Measurements from ENCODE around the gene GRHPR. TPM values are rescaled to one million over a fixed set of nuclear protein-coding genes. Genes with fewer than 3 reads are reported as not detected.

GRHPR gene
- total and polyA plus RNA-seq, 2 experiments from 2014 or later = 252 to 376 TPM

DNA sequence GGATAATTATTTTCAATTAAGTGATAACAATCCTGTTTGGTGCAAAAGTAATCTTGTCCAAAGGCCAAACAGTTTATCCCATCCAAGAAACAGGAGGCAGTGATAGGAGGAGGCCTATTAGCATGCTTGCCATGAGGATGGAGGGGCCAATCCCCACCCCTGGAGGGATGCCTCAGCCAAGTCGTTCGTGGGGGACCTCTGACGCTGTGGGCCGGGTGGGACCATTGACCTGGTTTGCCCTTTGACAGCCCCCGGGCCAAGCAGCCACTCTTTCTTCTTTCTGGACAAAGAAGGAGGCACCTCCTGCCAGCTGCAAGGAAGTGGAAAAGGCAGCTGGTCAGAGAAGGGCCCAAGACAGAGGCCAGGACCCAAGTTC is 39.5 kb upstream of the GRHPR start:
- no peaks in the 10 kb centered on the region for H3K4me1 ChIP-seq (ENCODE audit: low read depth)
- TF ChIP-seq, protein P1, sequence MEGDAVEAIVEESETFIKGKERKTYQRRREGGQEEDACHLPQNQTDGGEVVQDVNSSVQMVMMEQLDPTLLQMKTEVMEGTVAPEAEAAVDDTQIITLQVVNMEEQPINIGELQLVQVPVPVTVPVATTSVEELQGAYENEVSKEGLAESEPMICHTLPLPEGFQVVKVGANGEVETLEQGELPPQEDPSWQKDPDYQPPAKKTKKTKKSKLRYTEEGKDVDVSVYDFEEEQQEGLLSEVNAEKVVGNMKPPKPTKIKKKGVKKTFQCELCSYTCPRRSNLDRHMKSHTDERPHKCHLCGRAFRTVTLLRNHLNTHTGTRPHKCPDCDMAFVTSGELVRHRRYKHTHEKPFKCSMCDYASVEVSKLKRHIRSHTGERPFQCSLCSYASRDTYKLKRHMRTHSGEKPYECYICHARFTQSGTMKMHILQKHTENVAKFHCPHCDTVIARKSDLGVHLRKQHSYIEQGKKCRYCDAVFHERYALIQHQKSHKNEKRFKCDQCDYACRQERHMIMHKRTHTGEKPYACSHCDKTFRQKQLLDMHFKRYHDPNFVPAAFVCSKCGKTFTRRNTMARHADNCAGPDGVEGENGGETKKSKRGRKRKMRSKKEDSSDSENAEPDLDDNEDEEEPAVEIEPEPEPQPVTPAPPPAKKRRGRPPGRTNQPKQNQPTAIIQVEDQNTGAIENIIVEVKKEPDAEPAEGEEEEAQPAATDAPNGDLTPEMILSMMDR (IDR thresholded peaks at IDR 0.05; ENCODE audit: low read depth, low read length) = no peak
- H3K36me3 ChIP-seq = no peaks in the 10 kb centered on the region
- H3K27ac ChIP-seq = no peak overlapping the region
- no peaks in the 10 kb centered on the region for H3K27me3 ChIP-seq
- no peak for DNase-seq (ENCODE audit: low read depth in 1 of 2, low spot score in 1 of 2)
- no peaks in the 10 kb centered on the region for H3K9me3 ChIP-seq (ENCODE audit: low read depth)
- no peak overlapping the region for H3K4me3 ChIP-seq

DNA sequence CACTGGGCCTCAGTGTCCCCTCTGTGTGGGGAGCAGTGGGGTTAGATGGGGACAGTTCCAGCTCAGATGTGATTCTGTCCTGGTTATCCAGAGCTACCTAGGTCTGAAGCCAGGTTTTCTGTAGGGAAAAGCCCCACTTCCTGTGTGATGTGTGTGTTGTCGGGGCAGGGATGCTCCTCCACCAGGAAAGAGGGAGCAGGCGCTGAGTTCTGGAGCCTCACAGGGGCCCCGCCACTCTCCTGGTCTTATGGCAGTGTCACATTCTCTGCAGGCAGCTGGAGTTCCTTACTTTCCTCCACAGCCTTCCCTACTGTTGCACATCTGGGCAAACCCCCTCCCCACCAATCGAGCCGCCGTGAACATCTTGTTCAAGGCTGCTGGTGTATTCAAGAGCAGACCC is 39.1 kb upstream of the GRHPR start:
- TF ChIP-seq, protein P1 (IDR thresholded peaks at IDR 0.05; ENCODE audit: low read depth, low read length) = no peak
- Histone ChIP-seq H3K27ac (no peak overlapping the region), H3K27me3 (no peaks in the 10 kb centered on the region), H3K4me1 (ENCODE audit: low read depth) (no peaks in the 10 kb centered on the region), H3K4me3 (no peak overlapping the region), H3K9me3 (ENCODE audit: low read depth) (no peaks in the 10 kb centered on the region), H3K36me3 (no peaks in the 10 kb centered on the region)
- DNase-seq (ENCODE audit: low read depth in 1 of 2, low spot score in 1 of 2) = no peak

DNA sequence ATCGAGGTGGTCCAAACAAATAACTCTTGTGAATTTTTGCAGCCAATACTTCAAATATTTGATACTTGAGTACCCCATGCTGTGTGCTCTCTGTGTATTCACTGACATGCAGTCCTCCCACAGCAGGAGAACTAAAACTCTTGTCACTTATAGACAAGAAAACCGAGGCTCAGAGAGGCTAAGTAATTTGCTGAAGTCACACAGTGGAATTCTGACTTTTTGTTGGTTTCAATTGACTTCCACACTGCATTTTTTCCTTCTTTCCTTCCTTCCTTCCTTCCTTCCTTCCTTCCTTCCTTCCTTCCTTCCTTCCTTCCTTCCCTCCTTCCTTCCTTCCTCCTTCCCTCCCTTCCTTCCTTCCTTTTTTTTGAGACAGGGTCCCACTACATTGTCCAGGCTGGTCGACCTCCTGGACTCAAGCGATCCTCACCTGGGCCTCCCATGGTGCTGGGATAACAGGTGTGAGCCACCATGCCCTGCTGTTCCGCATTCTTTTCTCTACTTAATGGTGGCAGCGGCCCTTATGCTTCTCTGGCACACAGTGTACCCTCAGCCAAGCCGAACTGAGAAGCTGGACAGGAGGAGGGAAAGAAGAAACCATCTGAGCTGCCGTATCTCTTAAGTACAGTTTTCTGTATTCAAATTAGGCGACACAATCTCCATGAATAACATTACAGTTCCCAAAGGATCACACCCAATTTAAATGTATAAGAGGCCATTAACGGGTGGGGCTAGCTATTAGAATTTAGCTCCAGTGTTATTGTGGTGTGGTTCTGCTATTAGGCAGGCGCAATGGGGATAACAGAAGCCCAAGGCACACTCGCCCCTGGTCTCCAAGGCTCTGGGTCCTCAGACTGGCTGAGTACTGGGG is 38.4 kb upstream of the GRHPR start:
- Histone ChIP-seq H3K27me3 (no peaks in the 10 kb centered on the region), H3K4me3 (no peak overlapping the region), H3K27ac (no peak overlapping the region), H3K36me3 (no peaks in the 10 kb centered on the region), H3K4me1 (ENCODE audit: low read depth) (no peaks in the 10 kb centered on the region), H3K9me3 (ENCODE audit: low read depth) (no peaks in the 10 kb centered on the region)
- TF ChIP-seq, protein P1 (IDR thresholded peaks at IDR 0.05; ENCODE audit: low read depth, low read length) = no peak
- DNase-seq (ENCODE audit: low read depth in 1 of 2, low spot score in 1 of 2) = no peak

DNA sequence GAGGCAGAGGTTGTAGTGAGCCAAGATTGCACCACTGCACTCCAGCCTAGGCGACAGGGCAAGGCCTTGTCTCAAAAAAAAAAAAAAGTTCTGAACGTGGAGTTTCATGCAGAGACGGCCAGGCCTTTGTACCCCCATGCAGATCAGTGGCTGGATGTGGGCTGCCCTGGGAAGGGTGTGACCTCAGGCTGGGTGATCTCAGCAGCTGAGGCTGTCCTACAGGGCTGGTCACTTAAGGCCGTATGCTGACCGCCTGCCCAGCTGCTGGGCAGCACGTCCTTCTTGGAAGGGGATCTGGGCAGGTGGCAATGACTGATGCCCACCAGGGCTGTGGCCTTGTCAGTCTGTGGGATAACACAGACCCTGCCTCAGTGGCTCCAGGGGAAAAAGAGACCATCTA is 37.2 kb upstream of the GRHPR start:
- Histone ChIP-seq H3K4me1 (ENCODE audit: low read depth) (no peaks in the 10 kb centered on the region), H3K27me3 (no peaks in the 10 kb centered on the region), H3K4me3 (no peak overlapping the region), H3K9me3 (ENCODE audit: low read depth) (no peaks in the 10 kb centered on the region), H3K27ac (no peak overlapping the region), H3K36me3 (no peaks in the 10 kb centered on the region)
- TF ChIP-seq, protein P1 (IDR thresholded peaks at IDR 0.05; ENCODE audit: low read depth, low read length) = no peak
- no peak for DNase-seq (ENCODE audit: low read depth in 1 of 2, low spot score in 1 of 2)

DNA sequence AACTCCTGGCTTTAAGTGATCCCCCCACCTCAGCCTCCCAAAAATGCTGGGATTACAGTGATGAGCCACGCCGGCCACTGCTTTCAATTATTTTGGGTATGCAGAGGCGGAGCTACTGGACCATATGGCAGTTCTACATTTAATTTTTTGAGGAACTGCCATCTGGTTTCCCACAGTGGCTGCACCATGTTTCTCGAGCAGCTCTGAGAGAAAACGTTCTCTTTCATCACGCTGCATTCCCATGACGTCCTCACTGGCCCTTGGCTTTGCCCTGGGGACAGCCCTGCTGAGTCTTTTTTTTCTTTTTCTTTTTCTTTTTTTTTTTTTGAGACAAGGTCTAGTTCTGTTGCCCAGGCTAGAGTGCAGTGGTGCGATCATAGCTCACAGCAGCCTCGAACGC is 35.5 kb upstream of the GRHPR start:
- H3K4me1 ChIP-seq (ENCODE audit: low read depth) = no peaks in the 10 kb centered on the region

More for the DNA sequence above, 35.5 kb upstream of the GRHPR start:
- Histone ChIP-seq H3K27ac (no peak overlapping the region), H3K36me3 (no peaks in the 10 kb centered on the region), H3K27me3 (no peaks in the 10 kb centered on the region), H3K9me3 (ENCODE audit: low read depth) (no peaks in the 10 kb centered on the region), H3K4me3 (no peak overlapping the region)
- TF ChIP-seq, protein P1 (IDR thresholded peaks at IDR 0.05; ENCODE audit: low read depth, low read length) = no peak
- no peak for DNase-seq (ENCODE audit: low read depth in 1 of 2, low spot score in 1 of 2)

Data from cardiac muscle cell (in vitro differentiated cells and primary cell).